HG03520 (cell line): ENCODE results near the gene VWDE.

Experiments
- ATAC-seq: cut with Tn5 transposase; IDR thresholded peaks from one replicate; pipeline ENCODE4 v1.9.1; 2021; ENCODE audit warnings: mild to moderate bottlenecking, moderate library complexity; ENCODE audit not compliant: unreplicated experiment

Gene VWDE

DNA sequence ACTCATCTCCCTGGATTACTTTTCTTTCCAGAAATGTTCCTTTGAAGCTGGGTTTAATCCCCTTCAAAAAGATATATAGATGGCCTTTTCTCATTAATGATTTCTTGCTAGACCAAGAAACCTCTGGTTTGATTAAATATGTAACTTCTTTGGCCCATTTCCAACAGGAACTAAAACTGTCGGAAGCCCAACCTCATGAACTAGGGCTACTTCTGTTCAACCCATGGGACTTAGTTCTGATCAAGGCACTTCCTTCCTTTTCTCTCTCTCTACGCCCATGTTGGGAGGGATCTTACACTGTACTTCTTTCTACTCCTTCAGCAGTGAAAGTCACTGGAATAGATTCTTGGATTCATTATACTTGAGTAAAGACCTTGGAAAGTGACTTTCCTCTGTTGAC, 109.0 kb downstream of the VWDE start:
- ATAC-seq = no peak

DNA sequence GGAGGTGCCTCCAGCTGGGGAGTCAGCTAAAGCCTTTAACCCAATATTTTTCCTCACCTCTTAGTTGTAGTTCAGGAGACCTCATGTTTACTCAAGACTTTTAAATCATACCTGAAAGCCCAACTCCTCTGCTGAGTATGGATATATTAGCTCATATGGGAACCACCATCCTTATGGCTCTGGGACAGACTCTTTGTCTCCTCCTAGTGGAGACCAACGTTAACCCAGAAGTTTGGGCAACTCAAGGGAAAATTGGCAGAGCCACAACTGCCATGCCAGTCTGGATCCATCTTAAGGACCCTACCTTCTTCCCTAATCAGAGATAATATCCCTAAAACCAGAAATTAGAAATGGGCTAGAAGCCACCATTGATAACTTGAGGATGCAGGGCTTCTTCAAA, 111.8 kb downstream of the VWDE start:
- ATAC-seq = no peak

DNA sequence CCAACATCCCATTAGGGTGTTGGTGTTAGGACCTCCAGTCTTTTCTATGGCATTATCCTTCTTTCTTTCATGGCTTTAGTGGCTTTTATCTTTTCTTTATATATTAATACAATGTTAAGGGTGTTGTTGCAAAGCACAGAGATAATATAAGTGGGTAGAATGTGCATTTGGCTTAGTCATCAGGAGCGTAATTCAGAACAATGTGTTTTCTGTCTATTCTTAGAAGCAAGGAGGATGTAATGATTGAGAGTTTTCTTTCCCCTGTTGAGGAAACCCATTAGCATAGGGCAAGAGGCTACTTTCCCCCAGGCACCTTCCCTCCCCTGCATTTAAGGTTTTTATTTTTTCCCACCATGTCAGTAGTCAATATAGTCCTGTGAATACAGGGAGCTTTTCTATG, 112.9 kb downstream of the VWDE start:
- no peak for ATAC-seq

DNA sequence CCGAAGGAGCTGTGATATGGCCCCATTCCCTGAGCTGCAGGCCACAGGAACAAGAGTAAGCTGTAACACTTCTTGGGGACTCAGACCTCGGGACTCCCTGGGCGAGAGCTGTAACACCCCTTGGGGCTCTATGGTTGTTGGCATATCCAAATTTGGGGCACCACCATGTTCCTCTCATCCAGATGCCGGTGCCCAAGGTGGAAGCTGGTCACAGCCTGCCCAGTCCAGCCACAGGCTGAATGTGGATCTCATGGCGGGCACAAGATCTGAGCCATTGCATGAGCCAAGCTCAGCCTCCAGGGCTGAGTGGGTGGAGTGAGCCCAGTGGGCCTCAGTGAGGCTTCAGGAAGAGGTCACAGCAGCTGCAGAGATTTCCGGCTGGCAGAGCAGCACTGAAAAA, 113.7 kb downstream of the VWDE start:
- no peak for ATAC-seq

DNA sequence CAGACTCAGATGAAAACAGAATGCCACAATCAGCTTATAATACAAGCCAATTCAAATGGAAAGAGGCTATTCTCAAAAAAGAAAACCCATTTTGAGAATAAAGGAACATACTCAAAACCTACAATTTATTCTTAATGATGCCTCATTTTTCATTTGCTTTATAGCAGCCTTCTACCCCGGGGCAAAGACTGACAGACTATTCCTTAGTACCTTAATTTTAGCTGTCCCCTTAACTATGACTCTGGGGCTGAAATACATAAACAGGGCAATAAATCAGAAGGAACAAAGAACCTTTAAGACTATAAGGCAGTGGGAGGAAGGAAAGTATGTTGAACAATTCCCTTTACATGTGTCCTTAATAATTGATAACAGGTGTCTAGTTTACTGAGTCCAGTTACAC, 115.8 kb downstream of the VWDE start:
- no peak for ATAC-seq

DNA sequence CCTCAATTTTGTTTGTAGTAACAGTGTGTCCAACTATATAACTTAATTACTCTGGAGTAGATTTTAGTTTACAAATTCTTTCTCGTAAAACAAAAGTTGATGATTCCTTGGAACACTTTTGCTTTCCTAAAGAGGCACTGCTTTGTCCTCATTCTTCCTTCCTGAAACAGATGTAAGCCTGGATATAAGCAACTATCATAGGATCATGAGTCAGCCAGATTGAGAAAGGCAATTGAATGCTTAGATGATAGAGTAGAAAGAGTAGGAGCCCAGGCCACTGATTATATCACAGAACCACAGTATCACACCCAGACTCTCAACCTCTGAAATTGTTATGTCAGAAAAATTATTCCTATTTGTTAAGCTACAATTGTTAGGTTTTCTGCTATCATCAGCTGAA, 122.6 kb downstream of the VWDE start:
- ATAC-seq = no peak
